Progenitor cell of endocrine pancreas (in vitro differentiated cells): Measurements from ENCODE around the gene TADA2A. TPM values are rescaled to one million over a fixed set of nuclear protein-coding genes. Genes with fewer than 3 reads are reported as not detected.

Experiments used
- DNase-seq: peaks from one replicate; pipeline ENCODE4 v3.0.0; 2021; ENCODE audit warnings: low spot score; ENCODE audit not compliant: unreplicated experiment
- H3K27ac Mint-ChIP-seq: 2 replicates; pipeline ENCODE4 v1.8.0; 2021; ENCODE audit warnings: mild to moderate bottlenecking, moderate library complexity, mixed read lengths
- H3K27me3 Mint-ChIP-seq: 2 replicates; pipeline ENCODE4 v1.8.0; 2021; ENCODE audit warnings: mixed read lengths
- H3K36me3 Mint-ChIP-seq: 2 replicates; pipeline ENCODE4 v1.8.0; 2022; ENCODE audit warnings: mixed read lengths; ENCODE audit not compliant: insufficient read depth
- H3K4me1 Mint-ChIP-seq: 2 replicates; pipeline ENCODE4 v1.8.0; 2021; ENCODE audit warnings: low read depth, mixed read lengths
- H3K4me3 Mint-ChIP-seq: 2 replicates; pipeline ENCODE4 v1.8.0; 2021; ENCODE audit warnings: low read depth, mild to moderate bottlenecking, moderate library complexity, mixed read lengths
- H3K9me3 Mint-ChIP-seq: 2 replicates; pipeline ENCODE4 v1.8.0; 2021; ENCODE audit warnings: low read depth, mixed read lengths
- total RNA-seq: library from RNA; stranded (reverse); gene quantifications from 2 replicates; pipeline ENCODE4 v1.2.1, GENCODE V29; 2021
- TF ChIP-seq, protein P1 (sequence below): fragments of 200-600 bp; sonication (generic); IDR thresholded peaks from one replicate; pipeline ENCODE4 v1.5.0; 2021; ENCODE audit warnings: antibody characterized with exemption, mild to moderate bottlenecking; ENCODE audit not compliant: unreplicated experiment

TADA2A gene
- total RNA-seq, 1 donor from 2014 or later: 31.5 TPM

DNA sequence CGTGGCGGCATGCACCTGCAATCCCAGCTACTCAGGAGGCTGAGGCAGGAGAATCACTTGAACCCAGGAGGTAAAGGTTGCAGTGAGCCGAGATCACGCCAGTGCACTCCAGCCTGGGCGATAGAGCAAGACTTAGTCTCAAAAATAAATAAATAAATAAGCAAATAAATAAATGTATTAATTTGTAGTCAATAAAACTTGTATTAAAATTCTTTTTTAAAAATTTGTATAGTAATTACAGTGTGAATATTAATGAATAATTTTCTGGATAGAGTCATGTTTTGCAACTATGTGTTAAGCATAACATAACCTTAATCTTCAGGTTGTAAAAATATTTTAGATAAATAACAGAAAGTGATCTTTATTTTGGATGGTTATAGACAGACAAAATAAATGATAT lies 55.8 kb downstream of the TADA2A start:
- no peak overlapping the region for H3K27ac Mint-ChIP-seq
- TF ChIP-seq, protein P1, sequence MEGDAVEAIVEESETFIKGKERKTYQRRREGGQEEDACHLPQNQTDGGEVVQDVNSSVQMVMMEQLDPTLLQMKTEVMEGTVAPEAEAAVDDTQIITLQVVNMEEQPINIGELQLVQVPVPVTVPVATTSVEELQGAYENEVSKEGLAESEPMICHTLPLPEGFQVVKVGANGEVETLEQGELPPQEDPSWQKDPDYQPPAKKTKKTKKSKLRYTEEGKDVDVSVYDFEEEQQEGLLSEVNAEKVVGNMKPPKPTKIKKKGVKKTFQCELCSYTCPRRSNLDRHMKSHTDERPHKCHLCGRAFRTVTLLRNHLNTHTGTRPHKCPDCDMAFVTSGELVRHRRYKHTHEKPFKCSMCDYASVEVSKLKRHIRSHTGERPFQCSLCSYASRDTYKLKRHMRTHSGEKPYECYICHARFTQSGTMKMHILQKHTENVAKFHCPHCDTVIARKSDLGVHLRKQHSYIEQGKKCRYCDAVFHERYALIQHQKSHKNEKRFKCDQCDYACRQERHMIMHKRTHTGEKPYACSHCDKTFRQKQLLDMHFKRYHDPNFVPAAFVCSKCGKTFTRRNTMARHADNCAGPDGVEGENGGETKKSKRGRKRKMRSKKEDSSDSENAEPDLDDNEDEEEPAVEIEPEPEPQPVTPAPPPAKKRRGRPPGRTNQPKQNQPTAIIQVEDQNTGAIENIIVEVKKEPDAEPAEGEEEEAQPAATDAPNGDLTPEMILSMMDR: no peak
- no peaks in the 10 kb centered on the region for H3K4me1 Mint-ChIP-seq
- peaks cover 21% of the 10 kb centered on the region for H3K36me3 Mint-ChIP-seq
- H3K27me3 Mint-ChIP-seq: no peaks in the 10 kb centered on the region
- no peak overlapping the region for H3K4me3 Mint-ChIP-seq
- no peak for DNase-seq
- no peaks in the 10 kb centered on the region for H3K9me3 Mint-ChIP-seq

DNA sequence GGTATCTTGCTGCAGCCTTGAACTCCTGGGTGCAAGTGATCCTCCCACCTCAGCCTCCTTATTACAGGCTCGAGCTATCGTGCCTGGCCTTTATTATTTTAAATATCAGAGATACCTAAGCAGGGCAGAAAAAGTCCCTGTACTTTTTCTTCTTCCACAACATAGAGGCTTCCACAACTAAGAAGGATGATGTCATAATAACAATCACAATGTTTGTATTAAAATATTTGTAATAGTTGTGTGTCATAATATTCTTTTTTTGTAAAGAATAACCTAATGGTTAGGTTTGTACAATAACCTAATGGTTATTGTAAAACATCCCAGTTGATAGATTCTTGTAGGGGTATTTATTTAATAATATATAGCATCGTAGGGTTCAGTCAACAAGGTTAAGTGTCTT lies 56.4 kb downstream of the TADA2A start:
- H3K4me1 Mint-ChIP-seq: no peaks in the 10 kb centered on the region
- no peak overlapping the region for H3K4me3 Mint-ChIP-seq
- DNase-seq: no peak
- H3K9me3 Mint-ChIP-seq: no peaks in the 10 kb centered on the region
- no peak overlapping the region for H3K27ac Mint-ChIP-seq
- no peaks in the 10 kb centered on the region for H3K27me3 Mint-ChIP-seq
- TF ChIP-seq, protein P1: no peak
- peaks cover 20% of the 10 kb centered on the region for H3K36me3 Mint-ChIP-seq

DNA sequence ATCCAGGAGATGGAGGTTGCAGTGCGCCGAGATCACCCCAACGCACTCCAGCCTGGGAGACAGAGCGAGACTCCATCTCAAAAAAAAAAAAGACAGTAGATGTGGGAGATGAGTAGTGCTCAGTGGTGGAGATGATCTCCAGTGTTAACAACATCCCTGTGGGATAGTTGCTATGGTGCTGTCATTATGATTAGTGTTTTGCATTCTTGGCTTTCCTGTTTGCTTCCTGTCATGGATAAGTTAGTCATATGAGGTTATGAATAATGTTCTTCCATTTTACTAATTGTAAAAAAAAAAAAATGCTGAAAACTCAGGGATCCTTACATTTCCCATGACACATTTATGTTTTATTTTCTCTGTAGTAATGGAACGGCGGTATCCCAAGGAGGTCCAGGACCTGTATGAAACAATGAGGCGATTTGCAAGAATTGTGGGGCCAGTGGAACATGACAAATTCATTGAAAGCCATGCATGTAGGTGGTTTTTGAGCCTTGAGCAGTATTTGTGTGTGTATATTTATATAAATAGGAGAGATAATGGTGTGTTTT lies 58.5 kb downstream of the TADA2A start:
- Mint-ChIP-seq H3K4me3 (no peak overlapping the region), H3K36me3 (peaks cover 21% of the 10 kb centered on the region), H3K27me3 (no peaks in the 10 kb centered on the region), H3K27ac (no peak overlapping the region), H3K9me3 (no peaks in the 10 kb centered on the region), H3K4me1 (no peaks in the 10 kb centered on the region)
- no peak for DNase-seq
- TF ChIP-seq, protein P1: no peak

DNA sequence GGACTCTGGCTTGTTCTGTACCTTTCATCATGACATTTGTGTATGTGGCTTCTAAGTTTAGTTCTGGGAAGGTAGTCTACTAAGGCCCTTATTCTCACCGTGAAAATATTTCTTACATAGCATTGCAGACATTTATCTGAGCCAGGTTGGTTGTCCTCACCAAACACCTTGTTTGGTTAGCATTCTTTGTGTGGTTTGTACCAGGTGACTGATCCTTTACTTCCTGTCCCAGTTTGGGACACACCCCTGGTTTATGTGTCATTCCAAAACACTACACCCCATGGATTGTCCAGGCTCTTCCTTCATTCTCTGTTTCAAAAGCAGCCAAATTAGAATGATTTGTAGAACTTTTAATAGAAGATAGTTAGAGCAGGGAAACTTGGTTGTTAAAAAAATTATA lies 59.8 kb downstream of the TADA2A start:
- peaks cover 31% of the 10 kb centered on the region for H3K36me3 Mint-ChIP-seq
- H3K27ac Mint-ChIP-seq: no peak overlapping the region
- H3K4me1 Mint-ChIP-seq: no peaks in the 10 kb centered on the region
- H3K27me3 Mint-ChIP-seq: no peaks in the 10 kb centered on the region
- no peak overlapping the region for H3K4me3 Mint-ChIP-seq
- DNase-seq: no peak
- H3K9me3 Mint-ChIP-seq: no peaks in the 10 kb centered on the region
- TF ChIP-seq, protein P1: no peak

DNA sequence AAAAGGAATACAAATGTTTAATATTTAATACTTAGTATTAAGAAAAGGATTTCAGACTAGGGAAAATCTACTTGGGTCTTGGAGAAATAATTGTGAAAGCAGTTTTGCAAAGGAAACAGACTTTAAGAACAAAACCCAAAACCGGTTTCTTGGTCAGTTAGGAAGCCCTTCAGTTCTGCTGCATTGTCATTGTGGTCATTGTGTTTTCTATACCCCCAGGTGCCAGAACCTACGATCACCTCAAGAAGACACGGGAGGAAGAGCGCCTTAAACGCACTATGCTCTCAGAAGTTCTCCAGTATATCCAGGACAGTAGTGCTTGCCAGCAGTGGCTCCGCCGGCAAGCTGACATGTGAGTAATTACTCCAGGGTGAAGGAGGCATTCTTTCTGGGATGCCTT lies 63.5 kb downstream of the TADA2A start:
- Mint-ChIP-seq H3K4me1 (no peaks in the 10 kb centered on the region), H3K27ac (no peak overlapping the region), H3K4me3 (no peak overlapping the region), H3K9me3 (no peaks in the 10 kb centered on the region), H3K27me3 (no peaks in the 10 kb centered on the region), H3K36me3 (peaks cover 32% of the 10 kb centered on the region)
- TF ChIP-seq, protein P1: no peak
- no peak for DNase-seq
